Activated T-cell treated with anti-CD3 and anti-CD28 coated beads, Interleukin-2, amount 50 U/mL, for 1 hour (primary cell): ENCODE data around the gene CCDC13.

Experiments used
- DNase-seq: peaks from one replicate; pipeline ENCODE4 v3.0.0-alpha.2; 2020

CCDC13 gene

GRCh38 chr3:42731476-42732195, 41.4 kb downstream of the CCDC13 start:
- DNase-seq: no peak

GRCh38 chr3:42730706-42731420, 42.2 kb downstream of the CCDC13 start:
- DNase-seq: no peak

DNA sequence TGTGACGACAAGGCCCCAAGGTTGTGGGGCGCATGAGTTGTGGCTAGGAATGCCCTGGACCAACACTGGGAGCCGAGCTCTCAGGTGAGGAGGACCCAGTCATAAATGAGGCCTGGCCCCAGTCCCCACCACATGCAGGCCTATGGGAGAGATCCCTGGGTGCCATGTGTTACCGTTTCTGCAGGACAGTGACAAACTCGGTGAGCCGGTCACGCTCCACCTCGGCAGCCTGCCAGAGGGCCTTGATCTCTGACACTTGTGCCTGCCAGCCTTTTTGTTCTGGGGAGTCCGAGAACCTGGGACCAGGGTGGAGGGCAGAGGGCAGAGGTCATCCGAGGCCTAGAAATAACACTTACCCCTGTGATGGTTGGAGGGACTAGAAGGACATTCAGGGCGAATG, 42.8 kb downstream of the CCDC13 start:
- DNase-seq: no peak

- DNase-seq: no peak
Observed at GRCh38 chr3:42729404-42730145, 43.5 kb downstream of the CCDC13 start.

DNA sequence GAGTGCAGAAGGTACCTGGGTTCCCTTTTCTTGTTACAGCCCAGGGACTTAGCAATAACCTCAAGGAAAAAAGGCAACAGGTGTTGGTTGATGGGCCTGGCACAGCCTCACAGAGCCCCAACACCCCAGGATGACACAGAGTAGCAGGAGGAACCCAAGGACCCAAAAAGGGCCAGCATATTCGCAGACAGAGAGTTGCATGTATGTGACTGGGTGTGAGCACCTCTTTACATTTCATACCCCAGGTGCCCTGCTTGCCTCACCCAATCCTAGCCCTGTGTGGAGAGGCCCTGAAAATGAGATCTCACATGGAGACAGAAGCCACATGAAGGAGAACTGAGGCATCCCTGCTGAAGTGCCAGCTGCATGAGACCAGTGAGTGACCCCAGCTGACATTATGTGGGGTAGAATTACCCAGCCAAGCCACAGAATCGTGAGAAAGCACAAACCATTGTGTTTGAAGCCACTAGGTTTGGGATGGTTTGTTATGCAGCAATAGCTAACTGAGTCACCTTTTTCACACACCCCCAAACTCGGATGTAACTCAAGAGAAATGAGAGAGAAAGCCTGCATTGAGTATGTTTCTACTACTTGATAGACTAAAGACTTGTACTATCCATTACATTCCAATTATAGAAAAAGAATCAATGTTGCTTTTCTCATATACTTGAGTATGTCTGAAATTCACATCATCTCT, 44.2 kb downstream of the CCDC13 start:
- DNase-seq: no peak

GRCh38 chr3:42728056-42728455, 45.0 kb downstream of the CCDC13 start:
- no peak for DNase-seq

GRCh38 chr3:42725454-42725853, 47.6 kb downstream of the CCDC13 start:
- DNase-seq: no peak

DNA sequence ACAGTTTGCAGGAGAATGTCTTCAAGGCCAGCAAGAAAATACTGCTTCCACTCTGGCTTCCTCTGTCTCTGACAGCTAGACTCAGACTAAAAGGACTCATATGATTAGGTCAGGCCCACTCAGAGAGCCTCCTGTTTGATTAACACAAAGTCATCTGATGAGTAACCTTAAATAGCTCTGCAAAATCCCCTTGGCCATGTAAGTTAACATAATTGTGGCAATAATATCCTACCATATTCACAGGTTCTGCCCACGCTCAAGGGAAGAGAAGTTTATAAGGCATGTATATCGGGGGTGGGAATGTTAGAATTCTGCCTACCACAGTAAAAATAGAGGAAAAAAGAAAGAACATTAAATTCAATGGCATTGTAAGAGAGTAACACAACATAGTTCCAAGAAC, 49.8 kb downstream of the CCDC13 start:
- no peak for DNase-seq
